Urothelium cell line (cell line): ENCODE results near the gene TIAM1.
"Not testable (repeated sequence)": the region's sequence is repeated elsewhere in the genome, so short reads cannot be mapped to it uniquely, and the experiment has no call there.

ENCODE experiments used
- DNase-seq: peaks from one replicate; pipeline ENCODE4 v3.0.0; 2011; ENCODE audit warnings: low spot score, mixed read lengths
- FAIRE-seq: peaks from 2 replicates; lab custom pipeline; 2011; peaks lifted over from hg19 to GRCh38; lab: Jason Lieb, UNC

The TIAM1 gene

GRCh38 chr21:31260790-31261189 lies 83.3 kb downstream of the TIAM1 start:
- DNase-seq (no peak), FAIRE-seq (no peak)

GRCh38 chr21:31258073-31258472 lies 86.0 kb downstream of the TIAM1 start:
- no peak for FAIRE-seq
- no peak for DNase-seq

DNA sequence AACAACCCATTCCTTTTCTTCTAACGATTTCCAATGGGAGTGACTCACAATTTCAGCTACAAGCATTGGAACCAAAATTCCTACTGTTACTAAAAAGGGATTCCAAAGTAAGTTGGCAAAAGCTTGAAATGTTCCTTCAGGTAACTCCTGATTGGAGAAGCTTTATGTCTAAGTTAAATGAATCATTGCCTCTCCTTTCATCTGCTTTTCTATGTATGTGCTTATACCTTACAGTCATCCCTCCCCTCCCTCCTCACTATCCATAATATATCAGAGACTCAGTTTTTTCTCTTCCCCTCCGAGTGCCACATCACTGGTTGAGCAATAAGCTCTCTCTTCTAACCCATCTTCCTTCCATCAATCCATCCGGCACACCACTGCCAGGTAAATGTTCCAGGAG lies 86.8 kb downstream of the TIAM1 start:
- FAIRE-seq, result no peak
- no peak for DNase-seq

DNA sequence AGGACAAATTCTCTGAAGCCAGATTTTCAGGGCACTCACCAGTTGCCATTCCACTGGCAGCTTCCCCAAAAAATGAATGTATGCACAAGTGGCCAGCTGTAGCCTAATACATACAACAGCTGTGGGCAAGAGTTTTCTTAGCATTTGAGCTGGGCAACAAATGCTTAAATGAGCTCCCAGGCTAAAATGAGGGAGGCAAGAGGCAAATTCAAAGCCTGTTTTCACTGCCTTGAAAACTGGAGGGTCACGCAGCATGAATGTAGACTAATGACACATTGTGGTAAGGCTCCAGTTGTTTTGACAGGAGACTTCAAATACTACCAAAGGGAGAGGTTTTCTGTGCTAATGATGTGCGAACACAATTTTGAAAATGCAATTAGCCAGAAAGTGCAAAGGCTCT lies 88.2 kb downstream of the TIAM1 start:
- no peak for FAIRE-seq
- no peak for DNase-seq

DNA sequence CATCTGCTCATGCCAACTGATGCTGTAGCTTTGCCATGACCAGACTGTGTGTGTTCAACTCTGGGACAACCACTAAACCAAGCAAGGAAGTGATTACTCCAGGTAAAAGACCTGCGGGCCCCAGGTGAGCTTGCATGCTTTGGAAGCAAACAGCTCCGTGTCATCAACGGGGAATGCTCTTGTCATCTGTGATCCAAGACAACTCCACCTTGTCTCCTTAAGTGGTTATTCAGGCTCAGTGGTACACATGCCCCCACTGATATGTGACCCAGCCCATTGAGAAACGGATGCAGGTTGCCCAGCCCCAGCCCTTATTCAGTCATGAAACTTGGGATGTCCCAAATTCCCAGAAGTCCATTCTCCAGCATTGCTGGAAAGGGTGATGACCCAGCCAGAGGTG lies 89.0 kb downstream of the TIAM1 start:
- peak; percentile 5 for FAIRE-seq

DNA sequence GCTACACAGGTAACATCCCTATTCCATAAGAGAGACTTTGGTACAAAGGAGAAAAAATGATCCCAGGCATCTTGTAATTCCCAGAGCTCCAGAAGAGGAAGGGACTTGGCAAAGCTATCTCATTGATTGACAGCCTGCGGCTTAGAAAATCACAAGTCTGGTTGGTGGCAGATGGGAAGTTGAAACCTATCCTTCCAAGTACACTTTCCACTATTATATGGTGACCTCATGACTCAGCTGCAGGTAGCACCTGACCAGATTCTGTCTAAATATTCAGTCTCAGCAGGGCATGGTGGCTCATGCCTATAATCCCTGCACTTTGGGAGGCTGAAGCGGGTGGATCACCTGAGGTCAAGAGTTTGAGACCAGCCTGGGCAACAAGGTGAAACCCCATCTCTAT lies 89.9 kb downstream of the TIAM1 start:
- DNase-seq (no peak), FAIRE-seq (no peak)

More for the DNA sequence above, 89.0 kb downstream of the TIAM1 start:
- no peak for DNase-seq

DNA sequence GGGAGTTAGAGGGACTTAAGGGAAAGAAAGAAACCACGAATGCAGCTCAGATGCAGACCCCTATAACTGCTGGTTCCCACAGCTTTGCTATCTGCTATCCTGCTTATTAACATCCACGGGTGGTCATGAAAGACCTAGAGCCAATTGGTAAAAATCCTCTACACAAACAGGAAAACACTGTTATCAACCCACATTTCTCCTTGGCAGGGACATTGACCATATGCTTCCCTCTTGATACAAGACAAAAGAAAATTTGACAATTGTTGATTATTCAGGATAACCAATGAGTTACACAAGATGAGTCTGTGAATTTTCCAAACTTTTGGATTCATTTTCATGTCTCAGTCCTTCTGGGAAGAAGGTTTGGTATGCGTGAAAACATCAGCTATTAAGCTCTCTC lies 90.4 kb downstream of the TIAM1 start:
- DNase-seq (no peak), FAIRE-seq (no peak)

DNA sequence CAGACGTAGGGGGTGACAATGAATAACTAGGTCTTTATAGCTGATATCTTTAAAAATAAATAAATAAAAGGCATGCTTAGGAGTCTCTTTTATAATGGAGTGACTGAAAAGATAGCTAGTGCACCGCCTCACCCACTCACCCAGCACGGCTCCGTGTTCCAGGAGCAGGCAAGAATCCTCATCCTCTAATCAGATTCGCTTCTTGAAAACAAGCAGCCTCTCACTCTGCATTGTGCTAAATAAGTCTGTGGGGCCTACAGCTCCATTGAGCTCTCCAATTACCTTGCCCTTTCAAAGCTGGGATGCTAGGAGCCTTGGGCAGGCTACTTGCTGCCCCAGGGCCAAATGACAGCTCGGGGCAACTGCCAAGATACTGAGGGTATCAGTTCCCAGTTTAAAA lies 91.5 kb downstream of the TIAM1 start:
- FAIRE-seq, result no peak
- DNase-seq, result no peak

- FAIRE-seq, result no peak
These were observed 92.0 kb downstream of the TIAM1 start for GRCh38 chr21:31252091-31252490.

GRCh38 chr21:31251686-31252085 lies 92.4 kb downstream of the TIAM1 start:
- no peak for DNase-seq
- no peak for FAIRE-seq

More at GRCh38 chr21:31252091-31252490, 92.0 kb downstream of the TIAM1 start:
- no peak for DNase-seq

DNA sequence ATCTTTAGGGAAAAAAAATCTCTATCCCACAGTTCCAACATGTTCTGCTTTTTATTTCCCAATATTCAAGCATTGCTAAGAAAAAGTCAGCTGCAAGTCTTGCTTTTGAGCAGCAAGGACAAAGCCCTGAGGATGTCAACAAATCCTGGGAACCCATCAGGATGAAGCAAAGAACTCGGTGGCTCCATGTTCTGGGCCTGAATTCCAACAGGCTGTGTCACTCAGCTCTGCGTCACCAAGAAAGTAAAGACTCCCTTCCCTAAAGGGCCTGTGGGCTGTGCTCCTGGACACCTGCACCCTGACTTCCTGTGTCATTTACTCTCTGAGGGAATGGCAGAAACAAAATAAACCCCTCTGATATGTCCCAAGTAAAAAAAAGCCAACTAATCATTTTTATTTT lies 95.5 kb downstream of the TIAM1 start:
- peak; percentile 58 for DNase-seq
- FAIRE-seq, result peak; percentile 42

GRCh38 chr21:31243611-31244010 lies 100.5 kb downstream of the TIAM1 start:
- no peak for DNase-seq

DNA sequence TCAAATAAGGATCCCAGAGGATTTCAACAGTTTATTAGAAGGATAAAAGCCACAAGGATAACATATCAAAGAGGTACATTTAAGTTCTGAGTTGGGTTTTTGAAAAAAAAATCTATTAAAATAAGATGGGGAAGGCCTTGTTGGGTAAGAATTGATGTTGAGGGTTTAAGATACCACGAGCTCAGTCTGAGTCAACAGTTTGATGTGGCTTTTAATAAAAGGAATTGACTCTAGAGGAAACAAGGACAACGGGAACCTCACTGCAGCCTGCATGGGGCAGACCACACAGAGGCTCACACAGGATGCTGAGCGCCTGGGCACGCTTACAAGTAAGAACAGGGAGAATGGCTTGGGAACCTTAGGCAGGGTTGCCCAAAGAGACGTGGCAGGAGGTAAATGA lies 107.5 kb downstream of the TIAM1 start:
- DNase-seq (peak; percentile 21), FAIRE-seq (peak; percentile 17)

More at GRCh38 chr21:31243611-31244010, 100.5 kb downstream of the TIAM1 start:
- FAIRE-seq, result no peak

DNA sequence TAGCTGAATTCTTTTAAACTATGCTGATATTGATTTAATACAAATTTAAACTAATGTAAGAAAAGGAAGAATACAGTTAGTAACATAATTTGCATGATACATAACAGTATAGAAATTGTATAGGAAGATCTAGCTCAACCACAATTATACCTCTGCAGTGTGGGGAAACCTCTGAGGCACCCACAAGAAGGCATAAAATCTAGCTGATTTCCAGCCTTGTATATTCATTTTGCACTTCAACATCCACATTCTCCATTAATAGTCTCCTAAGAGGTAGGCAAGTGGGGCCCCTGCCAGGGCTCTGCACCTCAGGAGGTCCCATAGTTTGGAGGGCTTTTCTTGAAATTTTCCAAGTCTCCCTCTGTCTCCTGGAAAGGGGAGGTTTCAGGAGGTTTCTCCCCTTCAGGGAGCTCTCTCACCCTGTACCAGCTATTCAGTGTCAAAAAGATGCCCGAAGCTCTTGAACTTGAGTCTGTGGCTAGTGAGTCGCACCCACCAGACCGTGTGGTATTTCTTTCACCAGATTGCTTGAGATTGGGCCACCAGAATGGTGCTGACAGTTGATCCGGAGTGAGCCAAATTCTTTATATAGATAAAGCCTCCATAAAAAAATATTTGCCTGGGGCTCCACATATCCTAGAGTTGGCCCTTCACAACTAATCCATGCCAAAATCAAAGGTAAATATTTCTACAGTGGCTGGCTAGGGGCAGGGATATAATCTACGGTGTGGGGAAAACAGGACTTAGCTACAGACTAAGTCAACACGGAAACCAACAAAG lies 108.2 kb downstream of the TIAM1 start:
- FAIRE-seq (no peak), DNase-seq (peak; percentile 21)

DNA sequence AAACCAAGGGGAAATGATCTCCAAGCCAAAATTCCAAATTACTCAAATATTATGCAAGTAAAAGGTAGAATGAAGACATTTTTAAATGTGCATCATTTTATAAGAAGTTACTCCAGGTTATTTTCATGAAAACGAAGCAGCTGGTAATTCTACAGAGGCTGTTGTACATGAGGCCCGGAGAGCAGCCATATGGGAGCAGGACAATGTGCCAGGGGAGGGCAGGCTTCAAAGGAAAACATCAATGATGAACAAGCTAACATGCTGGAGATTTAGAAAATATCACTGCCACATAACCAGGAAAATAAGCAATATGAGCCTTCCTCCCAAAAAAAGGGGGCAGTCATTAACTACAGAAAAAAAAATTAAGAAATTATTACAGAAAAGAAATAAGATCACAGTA lies 109.1 kb downstream of the TIAM1 start:
- DNase-seq (no peak), FAIRE-seq (peak; percentile 53)

DNA sequence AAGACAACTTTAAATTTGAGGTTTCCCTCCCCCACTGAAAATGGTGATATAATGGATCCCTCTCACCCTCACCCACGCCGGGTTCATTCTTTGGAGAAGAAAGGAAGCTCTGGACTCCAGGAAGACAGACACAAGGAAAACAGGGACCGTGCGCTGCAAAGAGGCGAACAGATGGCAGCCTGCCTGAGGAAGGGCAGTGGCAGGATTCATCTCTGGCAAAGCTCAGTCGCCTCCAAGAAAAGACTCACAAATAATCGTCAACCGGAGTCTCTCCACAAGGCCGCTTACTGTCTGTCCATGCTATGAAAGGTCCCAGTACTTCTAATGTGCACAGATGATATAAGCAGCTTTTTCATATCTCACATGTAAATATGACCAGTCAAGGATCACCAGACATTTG lies 110.3 kb downstream of the TIAM1 start:
- DNase-seq (no peak), FAIRE-seq (no peak)

DNA sequence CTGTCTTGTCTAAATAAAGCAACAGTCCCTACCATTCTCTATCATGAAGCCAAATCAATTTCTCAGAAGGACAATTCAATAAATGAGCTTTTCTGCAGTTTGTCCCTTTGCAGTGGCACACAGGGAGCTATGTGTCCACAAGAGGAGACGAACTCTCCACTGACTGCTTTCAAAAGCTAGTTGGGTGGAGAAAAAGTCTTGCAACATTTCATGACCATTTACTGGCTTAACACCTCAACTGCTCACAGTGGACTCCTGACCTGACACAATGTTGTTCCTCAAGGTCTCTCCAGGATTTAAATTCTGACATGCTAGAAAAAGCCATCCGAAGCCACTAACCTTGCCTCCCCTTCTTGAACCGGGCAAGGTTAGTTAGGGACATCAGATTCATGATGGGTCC lies 111.7 kb downstream of the TIAM1 start:
- no peak for FAIRE-seq

DNA sequence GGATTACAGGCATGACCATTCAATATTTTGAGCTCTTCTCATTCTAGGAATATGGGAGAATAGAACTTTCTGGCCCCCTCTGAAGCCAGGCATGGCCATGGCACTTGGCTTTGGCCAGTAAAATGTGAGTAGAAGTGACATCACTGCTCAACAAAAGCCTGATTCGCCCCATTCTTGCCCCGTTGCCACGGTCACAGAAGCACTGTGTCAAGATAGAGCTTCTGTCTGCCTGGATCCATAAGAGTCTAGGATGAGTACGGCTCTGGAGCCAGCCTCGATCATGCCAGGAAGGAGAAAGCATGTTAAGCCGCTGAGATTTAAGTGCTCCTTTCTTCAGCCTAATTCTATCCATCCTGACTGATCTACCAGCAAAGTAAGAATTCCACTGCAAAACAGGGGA lies 113.1 kb downstream of the TIAM1 start:
- no peak for DNase-seq
- FAIRE-seq, result no peak

More for the DNA sequence above, 111.7 kb downstream of the TIAM1 start:
- no peak for DNase-seq

GRCh38 chr21:31228723-31229122 lies 115.3 kb downstream of the TIAM1 start:
- FAIRE-seq, DNase-seq: not testable (repeated sequence)

GRCh38 chr21:31225713-31226112 lies 118.3 kb downstream of the TIAM1 start:
- DNase-seq (no peak), FAIRE-seq (no peak)

- DNase-seq (no peak), FAIRE-seq (no peak)
These were observed 121.9 kb downstream of the TIAM1 start for GRCh38 chr21:31222142-31222541.

GRCh38 chr21:31221043-31221442 lies 123.0 kb downstream of the TIAM1 start:
- FAIRE-seq (no peak), DNase-seq (no peak)

DNA sequence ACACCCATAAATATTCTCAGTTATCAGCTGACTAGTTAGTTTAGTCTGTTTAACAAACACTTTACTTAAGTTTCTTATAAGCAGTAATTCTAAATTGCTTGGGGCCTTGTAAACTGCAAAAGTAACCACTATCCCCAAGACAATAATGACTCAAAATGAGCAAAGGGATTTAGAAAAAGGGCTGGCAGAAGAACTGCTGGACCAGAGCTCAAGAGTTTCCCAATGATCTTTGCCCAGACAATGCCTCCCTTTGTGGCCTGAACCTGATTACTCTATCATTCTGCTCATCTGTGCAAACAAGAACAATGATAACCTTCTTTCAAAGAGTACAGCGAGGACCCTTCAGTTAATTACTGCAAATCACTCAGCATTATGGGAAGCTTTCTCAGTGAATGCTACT lies 123.5 kb downstream of the TIAM1 start:
- FAIRE-seq (no peak), DNase-seq (peak; percentile 33)
